ENCODE measurements around the gene ZNF563. TPM values are rescaled to one million over a fixed set of nuclear protein-coding genes. Genes with fewer than 3 reads are reported as not detected.

The ZNF563 gene
- total RNA-seq, 1 experiment from 2014 or later = 1.9 TPM

GRCh38 chr19:12353375-12353774 is 19.9 kb upstream of the ZNF563 start:
- peaks cover 61% of the 10 kb centered on the region for H3K9me3 ChIP-seq (ENCODE audit: control insufficient read depth, low read depth, low read length)
- no peaks in the 10 kb centered on the region for H3K27me3 Mint-ChIP-seq (ENCODE audit: low read depth)
- H3T11ph ChIP-seq (ENCODE audit: low read length) = no peak overlapping the region
- H4K5ac ChIP-seq (ENCODE audit: insufficient read length, low read depth, low read length) = no peak overlapping the region
- H2AFZ ChIP-seq (ENCODE audit: low read length) = no peak overlapping the region
- H3K9me3 Mint-ChIP-seq = peaks cover 86 to 87% of the 10 kb centered on the region in 2 experiments
- no peak overlapping the region for H2BK5ac ChIP-seq (ENCODE audit: insufficient read length, low read length)
- no peaks in the 10 kb centered on the region for H3K79me2 ChIP-seq (ENCODE audit: insufficient read depth, low read length)
- H3K27me3 ChIP-seq (ENCODE audit: insufficient read depth, low read length) = no peaks in the 10 kb centered on the region
- H4K20me1 ChIP-seq (ENCODE audit: control insufficient read depth, insufficient read depth, insufficient read length) = no peaks in the 10 kb centered on the region
- no peak overlapping the region for H2BK12ac ChIP-seq (ENCODE audit: insufficient read length, low read depth, low read length)
- no peak overlapping the region for H3K23ac ChIP-seq (ENCODE audit: insufficient read length, low read depth, low read length)
- H3K4me3 Mint-ChIP-seq = no peak overlapping the region
- no peak overlapping the region for H3K9ac ChIP-seq (ENCODE audit: extremely low read depth, insufficient read length, low read length)
- H3K4me1 ChIP-seq (ENCODE audit: insufficient read depth, low read length) = no peaks in the 10 kb centered on the region
- H3K14ac ChIP-seq (ENCODE audit: insufficient read depth, low read length) = no peak overlapping the region
- no peak overlapping the region for H3K27ac ChIP-seq (ENCODE audit: insufficient read length, low read depth, low read length)
- no peak for TF ChIP-seq CTCF (conservative IDR thresholded peaks at IDR 0.05)
- peaks cover 54 to 70% (median 60%) of the 10 kb centered on the region in 3 experiments for H3K36me3 Mint-ChIP-seq (ENCODE audit: insufficient read depth in 1 of 3, low read depth in 3 of 3)
- H4K91ac ChIP-seq (ENCODE audit: insufficient read length, low read depth, low read length) = no peak overlapping the region
- WGBS (ENCODE audit: extremely low coverage, insufficient read length, low lambda C conversion rate) = no CpG with 5 or more reads among the region's 4 CpGs
- H4K8ac ChIP-seq (replicated peaks; ENCODE audit: insufficient read length, low read depth, low read length) = no peak overlapping the region
- no peak overlapping the region for H2AK5ac ChIP-seq (ENCODE audit: insufficient read length, low read length)
- no peak for DNase-seq
- no peak overlapping the region for H2BK120ac ChIP-seq (ENCODE audit: low read depth, low read length, poor library complexity, severe bottlenecking)
- H3K79me1 ChIP-seq (ENCODE audit: insufficient read depth, low read depth, low read length, poor library complexity, severe bottlenecking) = no peaks in the 10 kb centered on the region
- H2BK15ac ChIP-seq (ENCODE audit: low read depth, low read length) = no peak overlapping the region
- no peak overlapping the region for H3K56ac ChIP-seq (ENCODE audit: insufficient read length, low read depth, low read length)
- H3K4me2 ChIP-seq (ENCODE audit: insufficient read depth, insufficient read length, low read length) = no peak overlapping the region
- H3K18ac ChIP-seq (ENCODE audit: insufficient read length, low read depth, low read length) = no peak overlapping the region
- H3K4me1 Mint-ChIP-seq = no peaks in the 10 kb centered on the region
- no peaks in the 10 kb centered on the region for H3K23me2 ChIP-seq (ENCODE audit: insufficient read length, low read depth, low read length, poor library complexity, severe bottlenecking)
- H3K27ac Mint-ChIP-seq = no peak overlapping the region
- H3K4ac ChIP-seq (ENCODE audit: low read depth, low read length) = no peak overlapping the region
- H2BK20ac ChIP-seq (ENCODE audit: low read depth, low read length, poor library complexity, severe bottlenecking) = no peak overlapping the region
